Stomach (tissue), 4 donors: ENCODE results near the gene PSORS1C2.

Experiments
- CTCF ChIP-seq, 7 experiments: fragments of 450-650 bp in 4 of 7; fragments of 200-600 bp in 3 of 7; sonication (generic) in 3 of 7; IDR thresholded peaks; one replicate each; pipeline ENCODE4 v1.5.1; 2016 to 2019; ENCODE audit warnings: antibody characterized with exemption in 7 of 7, control low read depth in 2 of 7, mild to moderate bottlenecking in 1 of 7
- EP300 ChIP-seq: sonication (generic); formaldehyde crosslinking; IDR thresholded peaks from one replicate; pipeline ENCODE4 v1.6.1; 2017; ENCODE audit warnings: antibody characterized with exemption

- TF ChIP-seq CTCF (IDR thresholded peaks at IDR 0.05) (no peak), EP300 (no peak)
Measured at GRCh38 chr6:31125162-31125561, 13.7 kb downstream of the PSORS1C2 start.
